Superior temporal gyrus (tissue), 1 donor: ENCODE data around the gene UNKL.
"Not testable (repeated sequence)": the region's sequence is repeated elsewhere in the genome, so short reads cannot be mapped to it uniquely, and the experiment has no call there.

Source experiments
- DNase-seq: peaks from one replicate; pipeline ENCODE4 v3.0.0-alpha.2; 2016; ENCODE audit errors: extremely low spot score

The UNKL gene

DNA sequence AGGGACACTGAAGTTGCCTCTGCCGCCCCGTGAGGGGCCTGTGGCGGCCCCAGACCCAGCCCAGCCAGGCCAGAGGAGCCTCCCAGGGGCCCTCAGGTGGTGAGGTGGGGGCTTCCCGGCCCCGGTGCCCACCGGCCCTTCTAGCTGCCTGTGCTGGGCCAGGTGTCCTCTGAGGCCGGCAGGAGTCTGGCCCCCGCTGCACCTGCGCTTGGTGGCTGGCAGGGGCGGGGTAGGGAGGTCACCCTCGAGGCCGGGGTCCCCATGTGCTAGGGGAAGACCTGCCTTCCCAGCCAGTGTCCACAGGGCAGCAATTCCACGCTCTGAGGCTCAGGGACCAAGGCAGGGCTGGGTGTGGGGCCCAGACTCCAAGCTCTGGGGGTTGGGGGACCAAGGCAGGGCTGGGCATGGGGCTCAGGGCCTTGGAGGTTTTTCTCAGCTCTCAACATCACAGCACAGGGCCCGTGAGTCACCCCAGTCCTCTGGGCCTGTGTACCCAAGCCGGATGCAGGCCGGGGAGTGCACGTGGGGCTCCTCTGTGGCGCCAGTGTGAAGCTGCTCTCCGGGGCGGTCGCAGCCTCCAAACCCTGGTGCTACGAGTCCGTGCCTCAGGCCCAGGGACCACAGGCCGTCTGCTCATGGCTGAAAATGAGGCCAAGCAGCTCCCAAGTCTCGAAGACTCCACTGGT lies 31.2 kb upstream of the UNKL start:
- DNase-seq, result no peak

GRCh38 chr16:1444730-1445517 lies 30.4 kb upstream of the UNKL start:
- no peak for DNase-seq

DNA sequence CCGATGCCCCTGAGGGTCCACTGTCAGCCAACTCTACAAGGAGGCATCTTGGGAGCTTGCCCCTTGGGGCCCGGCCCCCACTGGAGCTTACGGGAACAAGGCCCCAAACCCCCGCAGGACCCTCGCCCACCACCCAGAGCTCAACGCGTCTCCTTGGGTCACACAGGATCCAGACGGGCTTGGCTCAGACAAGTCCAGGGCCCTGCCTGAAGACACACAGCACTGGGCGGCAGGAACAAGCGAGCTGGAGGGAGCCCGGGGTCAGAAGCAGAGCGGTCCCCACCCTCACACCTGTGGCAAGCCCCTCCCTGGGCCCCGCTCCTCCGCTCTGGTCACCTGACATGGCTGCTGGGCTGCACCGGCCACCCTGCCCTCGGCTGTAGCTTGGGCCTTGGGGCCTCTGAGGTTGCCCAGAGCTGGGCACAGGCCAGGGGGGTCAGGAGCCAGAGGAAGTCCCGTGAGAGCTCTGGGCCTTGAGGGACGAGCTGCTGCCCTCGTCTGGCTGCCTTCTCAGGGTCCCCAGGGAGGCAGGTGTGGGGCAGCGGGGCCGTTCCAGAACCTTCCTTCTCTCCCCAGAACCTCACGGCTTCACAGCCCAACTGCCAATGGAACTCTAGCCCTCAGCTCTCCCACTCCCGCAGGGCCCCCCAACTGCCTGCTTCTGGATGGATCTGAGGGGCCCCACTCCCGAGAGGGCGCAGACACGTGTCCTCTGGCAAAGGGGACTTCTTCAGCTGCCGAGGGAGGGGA lies 29.7 kb upstream of the UNKL start, which contains the start of gene CCDC154:
CCDC154 (minus strand) TSS at position 577 of the 750 bp plus-strand sequence; CDS start at position 343, 234 bp downstream.
- DNase-seq, result no peak

DNA sequence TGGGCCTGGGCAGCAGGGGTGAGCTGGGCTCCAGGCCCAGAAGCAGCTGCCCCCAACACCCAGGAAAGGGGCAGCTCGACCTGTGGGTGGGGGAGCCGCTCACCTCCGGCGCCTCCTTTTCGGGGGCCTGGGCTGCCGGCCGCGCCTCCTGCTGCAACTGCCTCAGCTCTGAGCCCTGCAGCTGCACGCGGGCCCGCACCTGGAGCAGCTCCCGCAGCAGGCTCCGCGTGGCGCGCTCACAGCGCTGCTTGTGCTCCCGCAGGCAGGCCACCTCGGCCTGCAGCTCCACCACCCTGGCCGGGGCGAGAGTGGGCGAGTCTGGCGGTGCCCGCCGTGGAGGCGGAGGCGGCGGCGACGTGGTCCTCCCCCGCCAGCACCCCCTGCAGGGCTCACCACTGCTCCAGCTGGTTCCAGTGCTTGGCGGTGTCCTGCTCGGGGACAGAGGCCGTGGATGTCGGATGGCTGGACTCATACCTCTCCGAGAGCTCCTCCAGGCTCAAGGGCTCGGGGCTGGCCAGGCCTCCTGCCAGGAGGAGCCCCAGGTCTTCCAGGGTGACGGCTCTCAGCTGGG lies 29.0 kb upstream of the UNKL start:
- DNase-seq, result no peak

GRCh38 chr16:1442697-1443096 lies 28.2 kb upstream of the UNKL start:
- DNase-seq, result no peak

DNA sequence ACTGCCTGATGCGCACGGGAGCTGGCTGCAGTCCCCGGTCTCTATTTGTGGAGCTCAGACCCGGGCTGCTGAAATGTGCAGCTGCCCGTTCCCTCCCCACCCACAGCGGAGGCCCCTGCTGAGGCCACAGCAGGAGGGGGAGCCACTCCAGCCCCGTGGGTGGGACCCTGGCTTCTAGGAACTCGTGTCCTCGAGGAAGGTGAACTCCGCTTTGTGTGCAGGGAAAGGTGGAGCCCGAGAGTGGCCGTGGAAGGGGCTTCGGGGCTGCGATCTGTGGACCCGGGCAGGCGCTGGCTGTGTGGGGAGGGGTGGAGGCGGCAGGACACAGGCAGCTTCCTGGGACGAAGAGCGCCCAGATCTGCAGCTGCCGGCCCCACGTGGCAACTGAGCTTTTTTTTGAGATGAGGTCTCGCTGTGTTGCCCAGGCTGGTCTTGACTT lies 26.9 kb upstream of the UNKL start:
- DNase-seq, result no peak

- DNase-seq, result not testable (repeated sequence)
Measured at GRCh38 chr16:1439699-1440074, 25.2 kb upstream of the UNKL start.

DNA sequence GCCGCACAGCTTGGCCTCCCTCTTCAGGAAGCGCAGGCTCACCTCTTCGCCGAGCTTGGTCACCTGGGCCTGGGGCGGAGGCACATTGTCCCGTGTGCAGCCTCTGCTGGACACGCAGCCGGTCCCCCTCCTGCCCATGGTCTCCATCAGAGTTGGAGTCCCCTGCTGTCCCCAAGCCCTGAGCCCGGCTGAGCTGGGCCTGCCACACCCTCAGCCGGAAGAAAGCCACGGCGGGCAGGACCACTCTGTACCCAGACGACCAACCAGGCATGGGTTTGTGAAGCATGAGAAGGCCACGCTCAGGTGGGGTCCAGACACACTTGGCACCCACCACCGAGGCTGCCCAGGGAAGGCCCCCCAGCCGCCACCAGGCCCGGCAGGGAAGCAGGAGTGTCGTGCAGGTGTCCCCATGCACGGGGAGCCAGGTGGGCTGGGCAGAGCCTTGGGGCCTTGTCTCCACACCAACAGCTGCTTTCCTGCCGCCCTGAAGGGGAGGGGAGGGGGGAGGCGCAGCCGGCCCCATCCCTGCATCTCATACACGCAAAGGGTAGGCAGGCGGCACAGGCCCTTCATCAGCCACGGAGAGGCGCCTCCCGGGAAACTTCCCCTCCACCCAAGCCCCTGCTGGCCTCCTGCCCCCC lies 24.7 kb upstream of the UNKL start:
- DNase-seq, result no peak

DNA sequence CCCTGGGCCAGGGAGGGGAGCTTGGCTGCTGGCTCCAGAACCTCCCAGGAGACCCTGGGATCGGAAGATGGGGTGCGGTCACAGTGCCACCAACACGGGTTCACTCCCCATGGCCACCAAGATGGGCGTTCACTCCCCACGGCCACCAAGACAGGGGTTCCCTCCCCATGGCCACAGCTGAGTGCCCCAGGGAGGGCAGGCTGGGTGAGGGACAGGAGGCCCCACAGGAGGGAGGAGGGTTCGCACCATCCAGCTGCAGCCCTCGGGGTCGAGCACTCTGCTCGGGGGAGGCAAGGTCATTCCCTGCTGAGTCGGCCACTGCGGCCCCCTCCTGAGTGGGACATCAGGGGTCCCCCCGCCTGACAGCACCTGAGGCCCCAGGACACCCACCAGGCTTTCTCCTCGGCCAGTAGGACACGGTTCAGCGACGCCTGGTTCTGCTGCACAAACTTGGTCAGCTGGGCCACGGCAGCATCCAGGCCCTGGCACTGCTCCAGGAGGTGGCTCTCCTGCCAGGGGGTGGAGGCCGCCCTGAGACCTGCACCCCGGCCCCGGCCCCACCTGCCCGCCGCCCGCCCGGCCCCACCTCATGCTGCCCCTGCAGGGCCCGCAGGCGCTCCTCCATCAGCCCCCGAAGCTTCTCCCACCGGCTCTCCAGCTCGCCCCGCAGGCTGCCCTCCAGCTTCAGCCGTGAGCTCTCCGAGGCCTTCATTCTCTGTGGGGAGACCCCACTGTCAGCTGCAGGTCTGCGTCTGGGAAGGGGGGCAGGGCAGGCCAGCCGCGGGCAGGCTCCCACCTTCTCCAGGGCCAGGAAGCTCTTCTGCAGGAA lies 23.9 kb upstream of the UNKL start:
- DNase-seq, result no peak

DNA sequence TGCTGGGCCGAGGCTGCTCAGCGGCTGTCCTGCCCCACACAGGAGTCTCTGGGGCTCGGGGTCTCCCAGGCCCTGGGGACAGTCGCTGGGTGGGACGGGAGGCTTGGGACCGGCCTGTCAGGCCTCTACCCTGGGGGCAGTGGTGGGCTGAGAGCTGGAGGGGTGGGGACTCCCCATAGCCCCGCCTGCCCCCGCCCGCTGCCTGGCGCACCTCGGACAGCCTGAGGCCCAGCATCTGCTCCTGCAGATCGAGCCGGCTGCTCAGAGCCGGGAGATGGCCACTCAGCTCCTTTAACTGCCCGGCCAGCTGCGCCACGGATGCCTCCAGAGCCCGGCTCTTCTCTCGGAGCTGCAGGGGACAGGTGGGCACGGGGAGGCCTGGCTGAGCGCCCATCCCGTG lies 23.1 kb upstream of the UNKL start:
- no peak for DNase-seq

- no peak for DNase-seq
Measured at GRCh38 chr16:1436731-1437355, 22.3 kb upstream of the UNKL start.

GRCh38 chr16:1435921-1436697 lies 21.6 kb upstream of the UNKL start:
- DNase-seq, result no peak

DNA sequence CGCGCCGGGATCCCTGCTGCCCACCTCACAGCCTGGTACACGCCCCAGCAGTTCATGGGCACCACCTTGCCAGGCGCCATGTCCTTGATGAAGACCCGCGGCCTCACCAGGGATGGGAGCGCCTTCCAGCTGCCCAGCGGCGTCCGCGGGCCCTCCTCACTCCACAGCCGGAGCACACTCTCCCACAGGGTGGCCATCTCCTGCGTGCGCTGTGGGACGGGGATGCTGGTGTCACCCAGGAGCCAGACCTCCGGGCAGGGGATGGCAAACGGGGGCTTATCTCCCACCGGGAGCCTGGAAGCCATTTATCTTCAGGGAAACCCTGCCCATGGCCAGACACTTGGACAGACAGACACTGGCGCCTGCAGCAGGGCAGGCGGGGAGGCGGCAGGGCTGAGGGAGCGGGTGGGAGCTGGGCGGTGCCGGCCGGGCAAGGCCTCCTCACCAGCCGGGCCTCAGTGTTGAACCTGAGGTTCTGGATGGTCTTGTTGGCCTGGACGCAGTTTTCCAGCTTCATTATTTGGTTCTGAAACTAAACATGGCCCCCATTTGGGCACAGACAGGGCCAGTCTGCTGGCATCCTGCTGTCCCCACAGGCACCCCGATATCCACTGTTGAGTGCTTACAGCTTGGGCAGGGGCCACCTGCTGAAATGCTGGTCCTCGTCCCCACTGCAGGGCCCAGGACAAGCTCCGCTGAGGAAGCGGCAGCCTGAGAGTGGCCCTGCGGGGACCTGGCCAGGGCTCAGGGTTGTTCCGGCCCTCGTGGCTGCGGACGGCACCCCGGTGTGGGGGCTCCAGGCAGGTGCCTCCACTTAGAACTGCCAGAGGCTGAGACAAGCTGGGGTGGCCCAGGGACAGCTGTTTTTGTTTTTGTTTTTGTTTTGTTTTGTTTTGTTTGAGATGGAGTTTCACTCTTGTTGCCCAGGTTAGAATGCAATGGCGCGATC lies 20.4 kb upstream of the UNKL start:
- no peak for DNase-seq

GRCh38 chr16:1433756-1434155 lies 19.3 kb upstream of the UNKL start:
- no peak for DNase-seq

GRCh38 chr16:1433263-1433560 lies 18.7 kb upstream of the UNKL start:
- no peak for DNase-seq

DNA sequence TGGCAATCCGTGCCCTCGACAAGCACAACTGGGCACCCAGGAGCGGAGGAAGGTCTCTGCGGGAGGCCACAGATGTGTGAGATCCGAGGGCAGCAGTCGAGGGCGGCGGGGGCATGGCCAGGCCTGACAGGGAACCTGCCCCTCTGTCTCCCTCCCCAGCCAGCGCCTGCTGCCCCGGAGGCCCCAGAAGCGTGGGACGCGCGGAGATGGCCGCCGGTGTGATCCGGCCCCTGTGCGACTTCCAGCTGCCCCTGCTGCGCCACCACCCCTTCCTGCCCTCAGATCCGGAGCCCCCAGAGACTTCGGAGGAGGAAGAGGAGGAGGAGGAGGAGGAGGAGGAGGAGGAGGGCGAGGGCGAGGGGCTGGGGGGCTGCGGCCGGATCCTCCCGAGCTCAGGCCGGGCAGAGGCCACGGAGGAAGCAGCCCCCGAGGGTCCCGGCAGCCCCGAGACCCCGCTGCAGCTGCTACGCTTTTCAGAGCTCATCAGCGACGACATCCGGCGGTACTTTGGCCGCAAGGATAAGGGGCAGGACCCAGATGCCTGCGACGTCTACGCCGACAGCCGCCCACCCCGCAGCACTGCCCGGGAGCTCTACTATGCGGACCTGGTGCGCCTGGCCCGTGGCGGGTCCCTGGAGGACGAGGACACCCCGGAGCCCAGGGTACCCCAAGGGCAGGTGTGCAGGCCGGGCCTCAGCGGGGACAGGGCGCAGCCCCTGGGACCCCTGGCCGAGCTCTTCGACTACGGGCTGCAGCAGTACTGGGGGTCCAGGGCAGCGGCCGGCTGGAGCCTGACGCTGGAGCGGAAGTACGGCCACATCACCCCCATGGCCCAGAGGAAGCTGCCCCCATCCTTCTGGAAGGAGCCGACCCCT lies 18.1 kb upstream of the UNKL start:
- DNase-seq, result no peak

DNA sequence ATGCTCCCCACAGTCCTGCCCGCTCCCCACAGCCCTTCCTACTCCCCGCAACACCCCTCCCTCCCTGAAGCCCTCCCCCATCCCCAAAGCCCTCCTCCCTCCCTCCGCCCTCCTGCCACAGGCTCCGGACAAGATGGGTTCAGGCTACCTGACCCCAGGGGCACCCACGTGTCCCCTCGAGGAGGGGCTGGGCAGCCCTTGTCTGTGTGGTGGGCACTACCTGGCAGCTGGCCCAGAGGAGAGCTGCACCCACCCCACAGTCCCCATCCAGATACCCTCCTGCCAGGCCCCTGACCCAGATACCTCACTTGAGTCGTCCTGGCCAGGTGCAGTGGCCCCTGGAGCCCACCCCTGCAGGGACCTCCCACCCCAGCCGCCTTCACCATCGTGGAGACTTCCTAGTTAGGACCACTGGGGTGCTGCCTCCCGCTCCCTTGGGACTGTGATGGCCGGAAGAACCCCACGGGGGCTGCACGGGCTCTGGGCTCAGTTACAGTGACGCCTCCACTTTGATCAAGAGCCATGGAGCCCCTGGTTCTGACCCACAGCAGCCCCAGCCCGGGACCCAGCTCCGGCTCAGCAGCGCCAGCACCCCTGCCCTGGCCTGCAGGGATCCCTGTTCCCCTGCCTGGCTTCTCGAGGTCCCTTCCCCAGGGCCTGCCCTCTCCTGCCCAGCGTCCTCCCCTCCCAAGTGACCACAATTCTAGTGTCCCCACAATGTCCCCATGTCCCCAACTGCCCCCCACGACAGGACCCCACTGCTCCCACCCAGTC lies 17.2 kb upstream of the UNKL start:
- DNase-seq, result no peak
